GM12801 (cell line): ENCODE results near the gene MTF1.

Experiments used
- CTCF ChIP-seq: IDR thresholded peaks from one replicate; pipeline ENCODE4 v1.5.1; 2011; ENCODE audit warnings: control low read depth; ENCODE audit not compliant: insufficient read length; ENCODE audit errors: extremely low read depth

The MTF1 gene

DNA sequence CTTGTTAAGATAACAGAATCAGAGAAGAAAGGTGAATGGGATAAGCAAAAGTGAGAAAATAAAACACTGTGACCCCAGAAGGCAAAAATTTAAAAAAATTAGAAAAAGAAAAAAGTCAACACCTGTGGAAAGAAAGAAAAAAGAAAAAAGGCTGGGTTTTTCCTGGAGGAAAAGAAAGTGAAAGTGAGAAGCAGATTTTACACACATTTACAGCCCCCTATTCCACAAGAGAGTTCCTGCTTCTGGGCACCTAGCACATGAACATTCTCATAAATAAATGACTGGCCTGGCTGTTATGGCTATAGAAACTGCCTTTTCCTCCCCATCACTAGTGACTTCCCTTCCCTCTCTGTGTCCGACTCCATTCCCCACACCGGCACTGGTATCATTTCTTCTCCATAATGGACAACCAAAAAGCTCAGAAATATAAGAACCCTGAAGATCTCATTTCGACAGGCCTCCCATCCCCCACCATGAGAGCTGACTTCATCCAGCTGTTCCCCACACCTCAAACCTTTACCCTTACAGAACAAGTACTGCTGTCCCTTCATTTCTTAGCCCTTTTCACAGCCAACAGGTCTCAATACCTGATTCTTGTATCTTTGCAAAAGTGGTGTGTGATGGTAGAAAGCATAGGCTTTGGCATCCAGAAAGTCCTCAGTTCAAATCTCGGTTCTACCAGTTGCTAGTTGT lies 12.6 kb downstream of the MTF1 start:
- TF ChIP-seq CTCF = no peak

GRCh38 chr1:37845786-37846185 lies 13.6 kb downstream of the MTF1 start:
- no peak for TF ChIP-seq CTCF

DNA sequence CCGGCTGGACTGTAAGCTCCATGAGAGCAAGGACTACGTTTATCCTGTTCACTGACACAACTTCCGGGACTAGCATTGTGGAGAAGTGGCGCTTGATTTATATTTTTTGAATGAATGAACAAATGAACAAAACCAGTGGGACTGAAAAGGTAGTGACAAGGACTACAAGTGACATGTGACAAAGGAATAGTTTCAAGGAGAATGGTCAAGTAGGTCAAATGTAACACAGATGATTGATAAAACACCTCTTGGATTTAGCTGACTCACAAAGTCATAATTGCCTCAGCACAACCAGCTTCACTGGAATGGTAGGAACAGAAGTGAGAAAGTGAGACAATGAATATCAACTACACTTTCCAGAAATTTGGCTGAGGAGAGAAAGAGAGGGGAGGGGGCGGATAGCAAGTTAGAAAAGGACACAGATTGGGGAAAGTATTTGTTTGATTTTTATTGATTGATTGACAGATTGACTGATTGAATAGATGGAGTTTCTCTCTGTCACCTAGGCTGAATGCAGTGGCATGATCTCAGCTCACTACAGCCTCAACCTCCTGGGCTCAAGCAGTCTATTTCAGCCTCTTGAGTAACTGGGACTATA lies 14.2 kb downstream of the MTF1 start:
- no peak for TF ChIP-seq CTCF

DNA sequence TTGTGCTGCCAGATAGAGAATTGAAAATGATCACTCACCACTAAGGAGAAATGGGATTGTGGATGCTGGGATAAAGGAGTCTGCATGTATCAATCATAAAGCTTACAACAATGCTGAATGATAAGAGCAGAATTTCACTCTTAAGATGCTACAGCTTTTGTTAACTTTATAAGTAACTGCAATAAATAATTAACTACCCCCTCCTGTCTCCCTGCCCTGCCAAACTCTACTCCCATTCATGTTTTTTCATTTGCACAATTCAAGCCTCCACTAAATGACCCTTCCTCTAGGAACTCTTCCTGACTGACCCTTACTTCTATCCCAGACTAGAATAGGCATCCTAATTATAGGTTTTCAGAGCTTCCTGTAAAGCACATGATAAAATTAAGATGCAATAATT lies 14.9 kb downstream of the MTF1 start:
- TF ChIP-seq CTCF = no peak

DNA sequence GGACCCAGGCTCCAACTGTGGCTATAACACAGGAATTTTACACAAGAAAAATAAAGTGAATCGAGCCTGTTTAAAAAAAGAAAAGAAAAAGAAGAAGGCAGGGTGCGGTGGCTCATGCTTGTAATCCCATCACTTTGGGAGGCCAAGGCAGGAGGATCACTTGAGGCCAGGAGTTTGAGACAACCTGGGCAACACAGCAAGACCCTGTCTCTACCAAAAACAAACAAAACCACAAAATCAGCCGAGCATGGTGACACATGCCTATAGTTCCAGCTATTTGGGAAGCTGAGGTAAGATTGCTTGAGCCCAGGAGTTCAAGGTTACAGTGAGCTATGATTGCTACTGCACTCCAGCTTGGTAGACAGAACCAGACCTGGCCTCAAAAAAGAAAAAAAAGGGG lies 17.7 kb downstream of the MTF1 start:
- no peak for TF ChIP-seq CTCF

DNA sequence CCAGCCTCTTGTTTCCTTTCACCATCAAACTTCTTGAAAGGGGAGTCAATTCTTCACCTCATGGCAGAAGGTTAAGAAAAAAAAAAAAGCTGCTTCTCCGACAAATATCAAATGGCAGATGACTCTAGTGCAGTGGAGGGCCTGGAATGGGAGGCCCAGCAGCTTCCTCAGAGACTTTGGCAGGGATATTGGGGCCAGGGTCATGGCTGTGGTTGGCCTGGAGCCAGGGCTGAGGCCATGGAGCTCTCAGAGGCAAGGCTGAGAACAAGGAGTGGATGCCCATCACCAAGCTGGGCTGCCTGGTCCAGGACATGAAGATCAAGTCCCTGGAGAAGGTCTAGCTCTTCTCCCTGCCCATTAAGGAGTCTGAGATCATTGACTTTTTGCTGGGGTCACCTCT lies 18.7 kb downstream of the MTF1 start:
- no peak for TF ChIP-seq CTCF

- TF ChIP-seq CTCF = no peak
Measured at GRCh38 chr1:37839676-37840075, 19.7 kb downstream of the MTF1 start.

GRCh38 chr1:37836788-37837187 lies 22.6 kb downstream of the MTF1 start:
- no peak for TF ChIP-seq CTCF
